OCI-LY7 (cell line): Measurements from ENCODE around the gene SMYD3. TPM values are rescaled to one million over a fixed set of nuclear protein-coding genes. Genes with fewer than 3 reads are reported as not detected.

Experiments
- BruUV-seq: library from RNA; stranded (reverse); fragments of 400-500 nt; replicated peaks from 2 replicates; lab custom pipeline; 2021; lab: Mats Ljungman, UMichigan
- CTCF ChIA-PET: fragments of 300-600 bp; sonication (Branson Sonifier 250); formaldehyde crosslinking; loops from one replicate; lab custom pipeline; 2022; ENCODE audit warnings: antibody characterized with exemption; ENCODE audit not compliant: unreplicated experiment; lab: Charles Lee
- POLR2A ChIA-PET: fragments of 300-600 bp; sonication (Branson Sonifier 250); formaldehyde crosslinking; loops from one replicate; lab custom pipeline; 2022; ENCODE audit warnings: antibody characterized with exemption; lab: Charles Lee
- DNase-seq: peaks from one replicate; pipeline ENCODE4 v3.0.0-alpha.2; 2015; ENCODE audit warnings: low spot score
- H2AFZ ChIP-seq: fragments of 200-600 bp; sonication (generic), shearing (Covaris generic); 2 replicates; pipeline ENCODE4 v1.6.1; 2014; ENCODE audit warnings: mild to moderate bottlenecking, antibody characterized with exemption, low read length, moderate library complexity
- H3K27ac ChIP-seq: fragments of 200-600 bp; sonication (generic); 2 replicates; pipeline ENCODE4 v1.5.1; 2014; ENCODE audit warnings: mixed run types, low read depth, mild to moderate bottlenecking, moderate library complexity, low read length, inconsistent platforms; ENCODE audit not compliant: poor library complexity, severe bottlenecking
- H3K36me3 ChIP-seq: fragments of 200-600 bp; sonication (generic); 2 replicates; pipeline ENCODE4 v1.6.1; 2014; ENCODE audit warnings: mild to moderate bottlenecking, antibody characterized with exemption, low read length, moderate library complexity, mixed read lengths; ENCODE audit not compliant: insufficient read depth
- H3K4me1 ChIP-seq: fragments of 200-600 bp; sonication (generic); 2 replicates; pipeline ENCODE4 v1.5.1; 2014; ENCODE audit warnings: mild to moderate bottlenecking, low read length; ENCODE audit not compliant: insufficient read depth, poor library complexity, severe bottlenecking
- H3K4me2 ChIP-seq: fragments of 200-600 bp; sonication (generic); 2 replicates; pipeline ENCODE4 v1.6.1; 2014; ENCODE audit warnings: mild to moderate bottlenecking, low read length
- H3K4me3 ChIP-seq: fragments of 200-600 bp; sonication (generic); 2 replicates; pipeline ENCODE4 v1.5.1; 2014; ENCODE audit warnings: mild to moderate bottlenecking, low read depth, low read length; ENCODE audit not compliant: poor library complexity, severe bottlenecking
- H3K79me2 ChIP-seq: fragments of 200-600 bp; sonication (generic); 2 replicates; pipeline ENCODE4 v1.6.1; 2016; ENCODE audit warnings: low read depth, mild to moderate bottlenecking, low read length, moderate library complexity, mixed read lengths; ENCODE audit not compliant: insufficient read depth
- H3K9me2 ChIP-seq: fragments of 200-600 bp; sonication (generic); 2 replicates; pipeline ENCODE4 v1.6.1; 2016; ENCODE audit warnings: mild to moderate bottlenecking, low read length, mixed read lengths; ENCODE audit not compliant: insufficient read depth
- H3K9me3 ChIP-seq: fragments of 200-600 bp; sonication (generic); 2 replicates; pipeline ENCODE4 v1.6.1; 2014; ENCODE audit warnings: mild to moderate bottlenecking, mixed run types, low read length, mixed read lengths
- H4K20me1 ChIP-seq: fragments of 200-600 bp; sonication (generic); 2 replicates; pipeline ENCODE4 v1.6.1; 2014; ENCODE audit warnings: mild to moderate bottlenecking, antibody characterized with exemption, low read length, moderate library complexity, mixed read lengths; ENCODE audit not compliant: insufficient read depth
- EZH2phosphoT487 ChIP-seq: fragments of 200-600 bp; sonication (generic); IDR thresholded peaks from 2 replicates; pipeline ENCODE4 v1.6.1; 2018; ENCODE audit warnings: low read depth, borderline replicate concordance, mild to moderate bottlenecking, mixed run types, antibody characterized with exemption, low read length, moderate library complexity, mixed read lengths
- intact Hi-C: fragments of 100-400 bp; cut with micrococcal nuclease; formaldehyde crosslinking; loops from one replicate; pipeline ENCODE4 v1.10.0; 2022; ENCODE audit not compliant: unreplicated experiment
- total RNA-seq, 2 experiments: library from RNA; depleted of rRNA in 1 of 2; stranded (reverse); fragments of >200 nt in 1 of 2; shearing (Covaris generic) in 1 of 2; gene quantifications; 2 replicates each; pipeline ENCODE4 v1.2.3, GENCODE V29; 2014 to 2022
- TF ChIP-seq, protein P1 (sequence below): fragments of 200-600 bp; sonication (generic); conservative IDR thresholded peaks from 2 replicates; pipeline ENCODE4 v1.5.1; 2014; ENCODE audit warnings: mild to moderate bottlenecking, antibody characterized with exemption, low read length, moderate library complexity, mixed read lengths

Gene SMYD3
- total RNA-seq, 2 experiments from 2014 or later = 28.9 to 34.5 TPM

DNA sequence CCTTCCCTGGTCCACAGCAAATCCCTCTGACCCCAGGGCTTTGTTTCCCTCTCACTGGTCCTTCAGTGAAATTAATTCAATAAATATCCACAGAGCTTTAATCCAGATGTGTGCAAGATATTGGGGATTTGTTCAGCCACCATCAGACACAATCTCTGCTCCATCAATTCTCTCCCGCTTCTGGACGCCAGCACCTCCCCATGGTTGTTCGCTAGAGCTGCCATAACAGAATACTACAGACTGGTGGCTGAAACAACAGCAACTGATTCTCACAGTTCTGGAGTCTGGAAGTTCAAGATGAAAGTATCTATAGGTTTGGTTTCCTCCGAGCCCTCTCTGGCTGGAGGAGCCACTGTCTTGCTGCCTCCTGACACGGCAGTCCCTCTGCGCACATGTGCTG is 303.9 kb downstream of the SMYD3 start:
- Histone ChIP-seq H2AFZ (no peak overlapping the region), H3K79me2 (no peaks in the 10 kb centered on the region), H4K20me1 (no peaks in the 10 kb centered on the region), H3K36me3 (no peaks in the 10 kb centered on the region), H3K9me3 (no peaks in the 10 kb centered on the region), H3K27ac (no peak overlapping the region), H3K9me2 (no peaks in the 10 kb centered on the region), H3K4me1 (no peaks in the 10 kb centered on the region), H3K4me3 (no peak overlapping the region), H3K4me2 (no peak overlapping the region)
- ChIA-PET POLR2A (no interaction called here), CTCF (no interaction called here)
- BruUV-seq = no TSS peak
- TF ChIP-seq EZH2phosphoT487 = no peak
- TF ChIP-seq, protein P1, sequence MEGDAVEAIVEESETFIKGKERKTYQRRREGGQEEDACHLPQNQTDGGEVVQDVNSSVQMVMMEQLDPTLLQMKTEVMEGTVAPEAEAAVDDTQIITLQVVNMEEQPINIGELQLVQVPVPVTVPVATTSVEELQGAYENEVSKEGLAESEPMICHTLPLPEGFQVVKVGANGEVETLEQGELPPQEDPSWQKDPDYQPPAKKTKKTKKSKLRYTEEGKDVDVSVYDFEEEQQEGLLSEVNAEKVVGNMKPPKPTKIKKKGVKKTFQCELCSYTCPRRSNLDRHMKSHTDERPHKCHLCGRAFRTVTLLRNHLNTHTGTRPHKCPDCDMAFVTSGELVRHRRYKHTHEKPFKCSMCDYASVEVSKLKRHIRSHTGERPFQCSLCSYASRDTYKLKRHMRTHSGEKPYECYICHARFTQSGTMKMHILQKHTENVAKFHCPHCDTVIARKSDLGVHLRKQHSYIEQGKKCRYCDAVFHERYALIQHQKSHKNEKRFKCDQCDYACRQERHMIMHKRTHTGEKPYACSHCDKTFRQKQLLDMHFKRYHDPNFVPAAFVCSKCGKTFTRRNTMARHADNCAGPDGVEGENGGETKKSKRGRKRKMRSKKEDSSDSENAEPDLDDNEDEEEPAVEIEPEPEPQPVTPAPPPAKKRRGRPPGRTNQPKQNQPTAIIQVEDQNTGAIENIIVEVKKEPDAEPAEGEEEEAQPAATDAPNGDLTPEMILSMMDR = no peak
- intact Hi-C loops = no loop called here
- no peak for DNase-seq

DNA sequence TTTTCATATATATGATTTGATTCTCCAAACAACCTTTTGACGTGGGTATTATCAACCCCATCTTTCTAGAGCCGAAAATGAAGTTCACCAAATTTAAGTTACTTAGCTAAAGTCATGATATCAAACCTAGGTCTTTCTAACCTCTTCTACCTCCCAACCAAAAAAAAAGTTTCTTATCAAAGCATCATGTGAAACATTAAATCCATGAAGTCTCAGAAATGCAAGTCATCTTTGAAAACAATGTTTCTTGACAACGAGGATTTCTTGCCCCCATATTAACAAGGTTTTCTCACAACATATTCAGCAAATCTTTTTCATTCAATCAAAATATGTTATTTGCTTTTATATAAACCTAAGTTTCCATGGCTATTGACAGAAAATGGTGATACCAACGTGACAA is 306.3 kb downstream of the SMYD3 start:
- Histone ChIP-seq H3K9me2 (no peaks in the 10 kb centered on the region), H2AFZ (no peak overlapping the region), H3K4me1 (no peaks in the 10 kb centered on the region), H3K36me3 (no peaks in the 10 kb centered on the region), H3K9me3 (no peaks in the 10 kb centered on the region), H3K4me3 (no peak overlapping the region), H3K27ac (no peak overlapping the region), H3K4me2 (no peak overlapping the region), H3K79me2 (no peaks in the 10 kb centered on the region), H4K20me1 (no peaks in the 10 kb centered on the region)
- intact Hi-C loops = no loop called here
- POLR2A ChIA-PET = interaction anchor here (1.6 kb wide), 1 partner anchor 8 kb away, joined by 5 read pairs; no protein-coding TSS in a partner anchor
- no peak for DNase-seq
- no peak for TF ChIP-seq EZH2phosphoT487
- TF ChIP-seq, protein P1 = no peak
- CTCF ChIA-PET = no interaction called here
- BruUV-seq = no TSS peak

DNA sequence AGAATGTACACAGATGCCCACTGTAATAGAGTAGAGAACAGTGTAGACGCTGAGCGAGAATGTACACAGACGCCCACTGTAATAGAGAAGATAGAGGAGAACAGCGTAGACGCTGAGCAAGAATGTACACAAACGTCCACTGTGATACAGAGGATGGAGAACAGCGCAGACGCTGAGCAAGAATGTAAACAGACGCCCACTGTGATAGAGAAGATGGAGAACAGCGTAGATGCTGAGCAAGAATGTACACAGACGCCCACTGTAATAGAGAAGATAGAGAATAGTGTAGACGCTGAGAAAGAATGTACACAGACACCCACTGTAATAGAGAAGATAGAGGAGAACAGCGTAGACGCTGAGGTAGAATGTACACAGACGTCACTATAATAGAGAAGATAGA is 306.9 kb downstream of the SMYD3 start:
- no peaks in the 10 kb centered on the region for H3K4me1 ChIP-seq
- H3K4me3 ChIP-seq = no peak overlapping the region
- H3K9me2 ChIP-seq = no peaks in the 10 kb centered on the region
- no peaks in the 10 kb centered on the region for H3K79me2 ChIP-seq
- BruUV-seq = no TSS peak
- ChIA-PET POLR2A (no interaction called here), CTCF (no interaction called here)
- H3K4me2 ChIP-seq = no peak overlapping the region
- intact Hi-C loops = no loop called here
- no peaks in the 10 kb centered on the region for H4K20me1 ChIP-seq
- TF ChIP-seq, protein P1 = no peak
- no peak for TF ChIP-seq EZH2phosphoT487
- no peak overlapping the region for H2AFZ ChIP-seq
- H3K27ac ChIP-seq = no peak overlapping the region
- no peaks in the 10 kb centered on the region for H3K9me3 ChIP-seq
- no peaks in the 10 kb centered on the region for H3K36me3 ChIP-seq
- no peak for DNase-seq
